ENCODE measurements around the gene FBXO34. TPM values are rescaled to one million over a fixed set of nuclear protein-coding genes. Genes with fewer than 3 reads are reported as not detected.

FBXO34 gene
- total RNA-seq, 1 donor = 19.7 TPM

DNA sequence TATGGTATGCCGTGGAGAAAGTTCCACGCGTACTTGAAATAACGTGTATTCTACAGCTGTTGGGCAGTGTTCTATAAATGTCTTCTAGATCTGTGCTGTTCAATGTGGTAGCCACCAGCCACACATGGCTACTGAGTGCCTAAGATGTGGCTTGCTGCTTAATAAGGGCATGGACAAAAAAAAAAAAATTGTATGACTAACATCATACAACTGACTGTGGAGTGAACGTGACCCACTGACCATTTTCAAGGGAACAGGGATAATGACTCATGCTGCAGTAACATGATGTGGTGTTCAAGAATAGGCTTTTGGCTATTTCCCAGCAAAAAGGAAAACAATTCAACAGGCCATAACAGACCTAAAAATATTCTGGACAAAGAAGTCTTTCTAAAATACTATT, 127.5 kb downstream of the FBXO34 start:
- peak; percentile 97 for DNase-seq (ENCODE audit: low read depth)
- TF ChIP-seq, protein P1, sequence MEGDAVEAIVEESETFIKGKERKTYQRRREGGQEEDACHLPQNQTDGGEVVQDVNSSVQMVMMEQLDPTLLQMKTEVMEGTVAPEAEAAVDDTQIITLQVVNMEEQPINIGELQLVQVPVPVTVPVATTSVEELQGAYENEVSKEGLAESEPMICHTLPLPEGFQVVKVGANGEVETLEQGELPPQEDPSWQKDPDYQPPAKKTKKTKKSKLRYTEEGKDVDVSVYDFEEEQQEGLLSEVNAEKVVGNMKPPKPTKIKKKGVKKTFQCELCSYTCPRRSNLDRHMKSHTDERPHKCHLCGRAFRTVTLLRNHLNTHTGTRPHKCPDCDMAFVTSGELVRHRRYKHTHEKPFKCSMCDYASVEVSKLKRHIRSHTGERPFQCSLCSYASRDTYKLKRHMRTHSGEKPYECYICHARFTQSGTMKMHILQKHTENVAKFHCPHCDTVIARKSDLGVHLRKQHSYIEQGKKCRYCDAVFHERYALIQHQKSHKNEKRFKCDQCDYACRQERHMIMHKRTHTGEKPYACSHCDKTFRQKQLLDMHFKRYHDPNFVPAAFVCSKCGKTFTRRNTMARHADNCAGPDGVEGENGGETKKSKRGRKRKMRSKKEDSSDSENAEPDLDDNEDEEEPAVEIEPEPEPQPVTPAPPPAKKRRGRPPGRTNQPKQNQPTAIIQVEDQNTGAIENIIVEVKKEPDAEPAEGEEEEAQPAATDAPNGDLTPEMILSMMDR (IDR thresholded peaks at IDR 0.05; ENCODE audit: insufficient read depth, low read length) = no peak
- no peak overlapping the region for H3K4me3 ChIP-seq (ENCODE audit: low read depth, low read length)

DNA sequence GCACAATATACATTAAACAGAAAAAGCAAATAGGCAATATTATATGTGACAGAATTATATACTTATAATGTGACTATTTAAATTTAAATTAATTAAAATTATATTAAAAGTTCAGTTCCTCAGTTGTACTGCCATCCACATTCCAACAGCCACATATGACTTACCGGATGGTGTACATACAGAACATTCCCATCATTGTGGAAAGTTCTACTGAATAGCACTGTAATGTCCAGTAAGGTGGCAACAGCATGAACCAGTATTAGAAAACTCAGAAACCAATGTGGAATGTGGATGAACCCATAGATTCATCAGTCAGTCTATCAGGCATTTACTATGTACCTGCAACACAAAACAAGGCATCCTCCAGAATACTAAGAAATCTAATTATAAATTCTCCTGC, 128.0 kb downstream of the FBXO34 start:
- TF ChIP-seq, protein P1 (IDR thresholded peaks at IDR 0.05; ENCODE audit: insufficient read depth, low read length) = no peak
- H3K4me3 ChIP-seq (ENCODE audit: low read depth, low read length) = no peak overlapping the region
- DNase-seq (ENCODE audit: low read depth) = no peak

DNA sequence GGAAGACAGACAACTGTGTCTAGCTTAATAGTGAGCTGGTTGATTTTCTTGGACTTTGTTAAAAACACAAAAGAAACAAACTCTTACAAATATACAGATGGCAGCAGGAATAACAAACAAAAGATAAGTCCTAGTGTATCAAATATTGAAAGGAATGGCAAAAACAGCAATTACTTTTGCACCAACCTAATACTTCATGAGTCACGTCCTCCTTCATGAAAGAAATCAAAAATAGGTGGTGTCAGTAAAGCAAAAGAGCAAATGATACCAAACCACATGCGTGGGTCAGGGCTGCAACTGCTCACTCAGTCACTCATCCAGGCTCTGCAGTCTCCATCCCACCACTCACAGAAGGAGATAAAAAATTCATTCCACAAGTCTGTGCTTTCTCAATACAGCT, 128.6 kb downstream of the FBXO34 start:
- DNase-seq (ENCODE audit: low read depth) = peak; percentile 11
- TF ChIP-seq, protein P1 (IDR thresholded peaks at IDR 0.05; ENCODE audit: insufficient read depth, low read length) = no peak
- H3K4me3 ChIP-seq (ENCODE audit: low read depth, low read length) = no peak overlapping the region

DNA sequence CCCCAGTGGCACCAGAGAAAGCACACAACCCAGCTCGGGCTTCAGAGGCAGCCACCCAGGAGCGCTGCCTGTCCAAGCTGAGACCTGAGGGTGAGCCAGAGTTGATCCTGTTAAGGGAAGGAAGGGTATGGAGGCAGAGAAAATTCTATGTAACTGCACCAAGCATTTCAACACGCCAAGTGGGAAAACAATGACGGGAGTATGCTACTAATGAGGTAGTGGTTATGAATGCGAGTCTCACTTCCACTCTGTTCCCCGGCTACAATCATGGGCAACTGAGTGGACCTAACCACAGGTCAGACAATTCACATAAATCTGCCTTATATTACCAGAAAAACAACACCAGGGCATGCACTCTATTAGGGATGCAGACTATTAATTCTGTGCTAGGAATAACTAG, 130.5 kb downstream of the FBXO34 start:
- DNase-seq (ENCODE audit: low read depth) = no peak

More for the DNA sequence above, 130.5 kb downstream of the FBXO34 start:
- H3K4me3 ChIP-seq (ENCODE audit: low read depth, low read length) = no peak overlapping the region
- TF ChIP-seq, protein P1 (IDR thresholded peaks at IDR 0.05; ENCODE audit: insufficient read depth, low read length) = no peak

Small RNAs within 50 kb of the gene (small RNA-seq; reads per million reads assigned to genes)
- not detected for gene AL356801.1

Other genes starting within 250 kb of the FBXO34 start
- gene WDHD1, start 244.3 kb upstream of the FBXO34 start, total RNA-seq (ENCODE audit: low replicate concordance) = 9.3 and 27.0 TPM in 2 replicates
- gene SOCS4, start 244.2 kb upstream of the FBXO34 start, total RNA-seq (ENCODE audit: low replicate concordance) = 11.6 and 25.0 TPM in 2 replicates
- 16.2 and 71.8 TPM in 2 replicates for gene MAPK1IP1L, start 219.8 kb upstream of the FBXO34 start, total RNA-seq (ENCODE audit: low replicate concordance)
- gene LGALS3, start 142.2 kb upstream of the FBXO34 start, total RNA-seq (ENCODE audit: low replicate concordance) = 83.3 and 475 TPM in 2 replicates
- gene DLGAP5, start 79.8 kb upstream of the FBXO34 start, total RNA-seq (ENCODE audit: low replicate concordance) = 0.49 and 23.8 TPM in 2 replicates
- 11.6 and 16.6 TPM in 2 replicates for gene ATG14, start 140.4 kb downstream of the FBXO34 start, total RNA-seq (ENCODE audit: low replicate concordance)
- not detected in 2 replicates for gene TBPL2, start 169.2 kb downstream of the FBXO34 start, total RNA-seq (ENCODE audit: low replicate concordance)

Data from fibroblast of the aortic adventitia (primary cell).